Measurements from ENCODE around the gene RSU1.

GRCh38 chr10:16776896-16777295 lies 40.3 kb downstream of the RSU1 start:
- TF ChIP-seq CTCF (IDR thresholded peaks at IDR 0.05) = no peak
- no peak for TF ChIP-seq POLR2A (IDR thresholded peaks at IDR 0.05)
